ENCODE measurements around the gene NOP14.

The NOP14 gene

GRCh38 chr4:2914256-2915126 is 48.7 kb downstream of the NOP14 start:
- Histone ChIP-seq H3K9ac (ENCODE audit: low read length) (no peak overlapping the region), H3K27ac (ENCODE audit: low read length) (no peak overlapping the region), H3K9me3 (ENCODE audit: control insufficient read depth, low read depth, low read length) (no peaks in the 10 kb centered on the region), H3K4me1 (ENCODE audit: control insufficient read depth, low read depth, low read length) (no peaks in the 10 kb centered on the region), H3K36me3 (ENCODE audit: control insufficient read depth, low read depth, low read length) (peaks cover 20% of the 10 kb centered on the region), H3K4me3 (ENCODE audit: low read length) (no peak overlapping the region), H3K27me3 (ENCODE audit: control insufficient read depth, insufficient read depth, low read length) (no peaks in the 10 kb centered on the region)

- peaks cover 30% of the 10 kb centered on the region for H3K36me3 ChIP-seq (ENCODE audit: control insufficient read depth, low read depth, low read length)
- no peak overlapping the region for H3K9ac ChIP-seq (ENCODE audit: low read length)
- H3K4me1 ChIP-seq (ENCODE audit: control insufficient read depth, low read depth, low read length): no peaks in the 10 kb centered on the region
- no peak overlapping the region for H3K27ac ChIP-seq (ENCODE audit: low read length)
- H3K27me3 ChIP-seq (ENCODE audit: control insufficient read depth, insufficient read depth, low read length): no peaks in the 10 kb centered on the region
- H3K4me3 ChIP-seq (ENCODE audit: low read length): no peak overlapping the region
- H3K9me3 ChIP-seq (ENCODE audit: control insufficient read depth, low read depth, low read length): no peaks in the 10 kb centered on the region
These were observed 50.0 kb downstream of the NOP14 start for GRCh38 chr4:2913168-2913567.

GRCh38 chr4:2911868-2912267 is 51.3 kb downstream of the NOP14 start:
- no peaks in the 10 kb centered on the region for H3K27me3 ChIP-seq (ENCODE audit: control insufficient read depth, insufficient read depth, low read length)
- peaks cover 42% of the 10 kb centered on the region for H3K36me3 ChIP-seq (ENCODE audit: control insufficient read depth, low read depth, low read length)
- H3K4me3 ChIP-seq (ENCODE audit: low read length): no peak overlapping the region
- no peaks in the 10 kb centered on the region for H3K9me3 ChIP-seq (ENCODE audit: control insufficient read depth, low read depth, low read length)
- H3K27ac ChIP-seq (ENCODE audit: low read length): no peak overlapping the region
- no peak overlapping the region for H3K9ac ChIP-seq (ENCODE audit: low read length)
- H3K4me1 ChIP-seq (ENCODE audit: control insufficient read depth, low read depth, low read length): no peaks in the 10 kb centered on the region

- Histone ChIP-seq H3K27me3 (ENCODE audit: control insufficient read depth, insufficient read depth, low read length) (no peaks in the 10 kb centered on the region), H3K9me3 (ENCODE audit: control insufficient read depth, low read depth, low read length) (no peaks in the 10 kb centered on the region), H3K4me1 (ENCODE audit: control insufficient read depth, low read depth, low read length) (no peaks in the 10 kb centered on the region), H3K27ac (ENCODE audit: low read length) (no peak overlapping the region), H3K9ac (ENCODE audit: low read length) (no peak overlapping the region), H3K36me3 (ENCODE audit: control insufficient read depth, low read depth, low read length) (peaks cover 50% of the 10 kb centered on the region), H3K4me3 (ENCODE audit: low read length) (no peak overlapping the region)
These were observed 52.8 kb downstream of the NOP14 start for GRCh38 chr4:2910409-2910808.

- no peak overlapping the region for H3K4me3 ChIP-seq (ENCODE audit: low read length)
- H3K27ac ChIP-seq (ENCODE audit: low read length): no peak overlapping the region
- peaks cover 58% of the 10 kb centered on the region for H3K36me3 ChIP-seq (ENCODE audit: control insufficient read depth, low read depth, low read length)
- H3K4me1 ChIP-seq (ENCODE audit: control insufficient read depth, low read depth, low read length): no peaks in the 10 kb centered on the region
- H3K9me3 ChIP-seq (ENCODE audit: control insufficient read depth, low read depth, low read length): no peaks in the 10 kb centered on the region
- H3K9ac ChIP-seq (ENCODE audit: low read length): no peak overlapping the region
- H3K27me3 ChIP-seq (ENCODE audit: control insufficient read depth, insufficient read depth, low read length): no peaks in the 10 kb centered on the region
These were observed 53.6 kb downstream of the NOP14 start for GRCh38 chr4:2909583-2909982.

- Histone ChIP-seq H3K36me3 (ENCODE audit: control insufficient read depth, low read depth, low read length) (peaks cover 64% of the 10 kb centered on the region), H3K9ac (ENCODE audit: low read length) (no peak overlapping the region), H3K27me3 (ENCODE audit: control insufficient read depth, insufficient read depth, low read length) (no peaks in the 10 kb centered on the region), H3K4me3 (ENCODE audit: low read length) (no peak overlapping the region), H3K4me1 (ENCODE audit: control insufficient read depth, low read depth, low read length) (no peaks in the 10 kb centered on the region), H3K27ac (ENCODE audit: low read length) (no peak overlapping the region), H3K9me3 (ENCODE audit: control insufficient read depth, low read depth, low read length) (no peaks in the 10 kb centered on the region)
These were observed 54.5 kb downstream of the NOP14 start for GRCh38 chr4:2908686-2909085.

- no peaks in the 10 kb centered on the region for H3K27me3 ChIP-seq (ENCODE audit: control insufficient read depth, insufficient read depth, low read length)
- no peak overlapping the region for H3K27ac ChIP-seq (ENCODE audit: low read length)
- no peak overlapping the region for H3K4me3 ChIP-seq (ENCODE audit: low read length)
- H3K9me3 ChIP-seq (ENCODE audit: control insufficient read depth, low read depth, low read length): no peaks in the 10 kb centered on the region
- peaks cover 66% of the 10 kb centered on the region for H3K36me3 ChIP-seq (ENCODE audit: control insufficient read depth, low read depth, low read length)
- H3K9ac ChIP-seq (ENCODE audit: low read length): no peak overlapping the region
- H3K4me1 ChIP-seq (ENCODE audit: control insufficient read depth, low read depth, low read length): no peaks in the 10 kb centered on the region
These were observed 55.4 kb downstream of the NOP14 start for GRCh38 chr4:2907706-2908293.

GRCh38 chr4:2907226-2907625 is 56.0 kb downstream of the NOP14 start:
- no peak overlapping the region for H3K27ac ChIP-seq (ENCODE audit: low read length)
- H3K36me3 ChIP-seq (ENCODE audit: control insufficient read depth, low read depth, low read length): peaks cover 66% of the 10 kb centered on the region
- H3K4me1 ChIP-seq (ENCODE audit: control insufficient read depth, low read depth, low read length): no peaks in the 10 kb centered on the region

GRCh38 chr4:2906218-2906617 is 57.0 kb downstream of the NOP14 start:
- peaks cover 61% of the 10 kb centered on the region for H3K36me3 ChIP-seq (ENCODE audit: control insufficient read depth, low read depth, low read length)
- no peaks in the 10 kb centered on the region for H3K27me3 ChIP-seq (ENCODE audit: control insufficient read depth, insufficient read depth, low read length)
- no peaks in the 10 kb centered on the region for H3K4me1 ChIP-seq (ENCODE audit: control insufficient read depth, low read depth, low read length)
- H3K27ac ChIP-seq (ENCODE audit: low read length): no peak overlapping the region
- H3K9me3 ChIP-seq (ENCODE audit: control insufficient read depth, low read depth, low read length): no peaks in the 10 kb centered on the region
- H3K9ac ChIP-seq (ENCODE audit: low read length): no peak overlapping the region
- H3K4me3 ChIP-seq (ENCODE audit: low read length): no peak overlapping the region

More at GRCh38 chr4:2907226-2907625, 56.0 kb downstream of the NOP14 start:
- no peaks in the 10 kb centered on the region for H3K27me3 ChIP-seq (ENCODE audit: control insufficient read depth, insufficient read depth, low read length)
- no peak overlapping the region for H3K4me3 ChIP-seq (ENCODE audit: low read length)
- no peak overlapping the region for H3K9ac ChIP-seq (ENCODE audit: low read length)
- no peaks in the 10 kb centered on the region for H3K9me3 ChIP-seq (ENCODE audit: control insufficient read depth, low read depth, low read length)

GRCh38 chr4:2905544-2905943 is 57.7 kb downstream of the NOP14 start:
- Histone ChIP-seq H3K4me3 (ENCODE audit: low read length) (no peak overlapping the region), H3K27ac (ENCODE audit: low read length) (no peak overlapping the region), H3K27me3 (ENCODE audit: control insufficient read depth, insufficient read depth, low read length) (no peaks in the 10 kb centered on the region), H3K36me3 (ENCODE audit: control insufficient read depth, low read depth, low read length) (peaks cover 56% of the 10 kb centered on the region), H3K9ac (ENCODE audit: low read length) (no peak overlapping the region), H3K9me3 (ENCODE audit: control insufficient read depth, low read depth, low read length) (no peaks in the 10 kb centered on the region), H3K4me1 (ENCODE audit: control insufficient read depth, low read depth, low read length) (no peaks in the 10 kb centered on the region)

- Histone ChIP-seq H3K4me1 (ENCODE audit: control insufficient read depth, low read depth, low read length) (no peaks in the 10 kb centered on the region), H3K27me3 (ENCODE audit: control insufficient read depth, insufficient read depth, low read length) (no peaks in the 10 kb centered on the region), H3K4me3 (ENCODE audit: low read length) (no peak overlapping the region), H3K9ac (ENCODE audit: low read length) (no peak overlapping the region), H3K27ac (ENCODE audit: low read length) (no peak overlapping the region), H3K9me3 (ENCODE audit: control insufficient read depth, low read depth, low read length) (no peaks in the 10 kb centered on the region), H3K36me3 (ENCODE audit: control insufficient read depth, low read depth, low read length) (peaks cover 66% of the 10 kb centered on the region)
These were observed 61.1 kb downstream of the NOP14 start for GRCh38 chr4:2902126-2902525.

GRCh38 chr4:2901186-2901585 is 62.0 kb downstream of the NOP14 start:
- H3K9ac ChIP-seq (ENCODE audit: low read length): no peak overlapping the region
- H3K27me3 ChIP-seq (ENCODE audit: control insufficient read depth, insufficient read depth, low read length): no peaks in the 10 kb centered on the region
- H3K4me1 ChIP-seq (ENCODE audit: control insufficient read depth, low read depth, low read length): no peaks in the 10 kb centered on the region
- no peak overlapping the region for H3K27ac ChIP-seq (ENCODE audit: low read length)
- peaks cover 58% of the 10 kb centered on the region for H3K36me3 ChIP-seq (ENCODE audit: control insufficient read depth, low read depth, low read length)
- H3K4me3 ChIP-seq (ENCODE audit: low read length): no peak overlapping the region
- H3K9me3 ChIP-seq (ENCODE audit: control insufficient read depth, low read depth, low read length): no peaks in the 10 kb centered on the region

All from iPS-18a (cell line).